GM19438 (cell line): ENCODE results near the gene LAMA4.

ENCODE experiments used
- ATAC-seq: cut with Tn5 transposase; IDR thresholded peaks from one replicate; pipeline ENCODE4 v1.9.1; 2021; ENCODE audit warnings: low read depth; ENCODE audit not compliant: unreplicated experiment

The LAMA4 gene

DNA sequence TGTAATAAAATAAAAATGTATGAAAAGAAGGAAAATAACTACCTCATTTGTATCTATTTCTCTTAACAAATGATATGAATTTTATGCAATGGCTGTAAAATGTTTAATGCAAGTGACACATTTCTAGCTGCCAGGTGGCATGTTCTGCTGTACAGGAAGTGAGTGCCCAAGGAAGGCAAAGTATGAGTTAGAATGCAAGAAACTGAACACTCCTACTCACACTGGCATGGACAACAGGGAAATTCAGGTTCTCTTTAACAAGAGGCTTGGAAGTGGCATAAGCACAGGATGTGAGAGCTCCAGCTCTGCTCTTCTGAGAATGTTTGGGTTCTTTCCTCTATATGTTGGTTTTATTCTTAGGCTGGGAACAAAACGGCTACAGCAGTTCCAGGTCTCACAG is 20.4 kb upstream of the LAMA4 start:
- ATAC-seq = no peak

DNA sequence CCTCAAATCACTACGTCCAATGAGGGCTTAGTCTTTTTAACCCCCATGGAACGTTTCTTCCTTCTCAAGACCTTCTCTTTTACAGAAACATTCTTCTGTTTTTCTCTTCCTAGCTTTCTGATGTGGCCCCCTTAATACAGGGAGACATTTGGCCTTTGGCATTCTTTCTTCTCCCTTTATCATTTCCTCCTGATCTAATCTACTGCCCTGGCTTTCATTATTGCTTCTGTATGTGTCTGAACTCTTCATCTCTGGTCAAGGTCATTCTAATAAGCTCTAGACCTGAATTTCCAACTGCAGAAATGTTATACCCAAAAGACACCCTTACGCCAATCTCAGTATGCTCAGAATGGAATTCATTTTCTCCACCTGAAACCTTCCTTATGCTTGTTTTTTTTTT is 18.4 kb upstream of the LAMA4 start:
- ATAC-seq = no peak

DNA sequence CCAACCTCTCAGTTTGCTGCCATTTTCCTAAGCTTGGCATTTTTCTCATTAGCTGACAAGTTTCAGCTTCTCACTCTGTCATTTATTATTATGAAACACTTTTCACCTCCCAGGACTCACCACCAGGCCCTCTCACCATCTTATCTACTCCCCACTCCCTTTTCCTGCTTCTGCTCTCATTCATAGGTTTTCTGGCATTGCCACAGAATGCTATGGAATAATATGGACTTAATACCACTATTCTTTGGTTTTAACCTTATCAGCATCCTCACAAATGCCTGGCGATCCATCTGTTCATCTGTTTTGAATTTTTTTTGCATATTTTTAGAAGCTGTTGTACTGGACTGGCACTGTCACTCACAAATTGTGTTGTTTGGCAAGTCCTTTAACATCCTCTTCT is 16.4 kb upstream of the LAMA4 start:
- no peak for ATAC-seq

DNA sequence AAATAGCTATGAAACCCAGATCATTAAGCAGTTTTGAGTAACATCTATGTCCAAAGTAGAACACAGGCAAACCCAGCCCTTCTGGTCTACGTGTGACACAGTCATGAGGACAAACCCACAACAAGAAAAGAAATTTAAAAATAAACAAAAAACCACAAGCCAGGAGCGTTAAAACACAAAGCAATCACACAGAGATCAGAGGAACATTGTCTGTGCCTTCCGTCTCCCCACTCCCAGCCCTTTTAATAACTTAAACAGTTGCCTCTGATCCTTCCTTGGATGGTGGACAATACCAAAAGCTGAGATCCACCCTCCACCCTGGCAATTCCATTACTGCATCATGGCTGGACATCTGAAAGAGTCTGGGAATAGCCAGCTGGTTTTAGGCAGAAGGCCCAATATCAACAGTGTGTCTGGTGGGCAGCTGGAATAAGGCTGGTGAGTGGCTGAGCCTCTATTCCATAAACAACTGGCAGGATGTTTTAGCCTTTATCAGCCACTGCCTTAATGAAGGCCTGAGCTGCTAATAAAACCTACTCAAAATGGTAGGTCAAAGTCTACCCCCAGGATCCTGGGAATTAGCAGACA is 15.7 kb upstream of the LAMA4 start:
- ATAC-seq = no peak

DNA sequence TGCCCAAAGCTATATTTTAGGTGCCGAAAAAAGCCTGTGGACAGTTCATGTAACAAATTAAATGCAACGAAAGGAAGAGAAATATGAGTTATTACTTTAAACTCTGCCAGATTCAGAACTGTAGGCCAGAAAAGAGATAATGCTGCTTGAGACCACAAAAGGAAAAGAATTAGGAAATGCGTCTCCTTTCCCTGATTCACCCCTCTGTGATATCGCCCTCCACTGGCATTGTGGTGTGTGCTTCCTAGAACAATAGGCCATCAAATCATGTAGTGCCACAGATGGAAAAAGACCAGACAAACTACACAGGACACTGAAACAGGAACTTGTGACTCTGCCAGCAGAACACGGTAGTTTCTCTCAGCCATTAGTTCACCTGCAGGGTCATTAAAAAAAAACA is 14.7 kb upstream of the LAMA4 start:
- no peak for ATAC-seq

DNA sequence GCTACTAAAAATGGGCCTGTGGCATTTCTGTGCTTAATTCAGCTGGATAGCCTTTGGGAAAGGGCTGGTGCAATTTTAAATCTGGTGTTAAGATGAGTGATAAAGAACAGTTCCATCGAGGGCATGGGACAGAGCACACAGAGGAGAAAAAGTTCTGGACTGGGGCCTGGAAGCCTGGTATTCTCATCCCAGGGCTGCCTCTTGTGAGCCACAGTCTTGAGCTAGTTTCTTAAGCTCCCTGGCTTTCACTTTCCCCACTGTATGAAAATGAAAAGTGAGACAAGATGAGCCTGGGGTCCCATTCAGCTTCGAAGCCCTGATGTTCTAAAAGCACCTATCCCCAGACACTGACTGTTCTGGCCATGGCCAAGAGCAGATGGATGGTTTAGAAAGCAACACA is 14.3 kb upstream of the LAMA4 start:
- ATAC-seq = no peak

DNA sequence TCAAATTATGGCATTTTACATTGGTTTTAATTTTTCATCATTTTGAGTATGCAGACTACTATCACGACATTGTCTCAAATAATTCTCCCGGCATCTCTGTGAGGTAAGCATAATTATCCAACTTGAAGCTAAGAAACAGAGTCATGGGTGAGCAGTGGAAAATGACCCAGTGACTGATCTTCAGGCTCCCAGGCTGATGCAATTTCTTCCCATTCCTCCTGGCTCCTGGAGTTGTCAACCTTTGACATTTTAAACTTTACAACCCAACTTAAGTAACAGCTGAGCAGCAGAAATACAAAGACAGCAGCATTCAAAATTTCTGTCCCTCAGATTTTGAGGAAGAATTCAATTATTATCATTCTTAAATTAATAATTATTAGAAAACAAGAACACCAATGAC is 13.7 kb upstream of the LAMA4 start:
- no peak for ATAC-seq

DNA sequence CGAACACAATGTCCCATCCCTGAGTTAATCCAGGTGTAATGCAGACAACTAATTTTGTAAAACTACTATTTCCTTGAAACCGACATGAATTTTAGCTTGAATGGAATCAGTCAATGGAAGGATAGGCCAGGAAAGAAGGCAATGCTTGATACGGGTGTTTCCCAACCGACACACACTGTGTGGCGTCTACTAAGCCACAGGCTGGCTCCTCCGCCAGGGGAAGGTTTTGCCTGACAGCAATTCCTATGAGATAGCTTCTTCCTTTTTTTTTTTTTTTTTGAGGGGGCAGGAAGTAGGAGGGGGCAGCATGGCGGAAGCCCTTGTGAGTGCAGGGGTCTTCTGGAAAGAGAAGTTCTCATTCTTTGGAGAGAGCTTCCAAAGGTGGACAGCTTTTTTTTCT is 12.0 kb upstream of the LAMA4 start:
- ATAC-seq = no peak

DNA sequence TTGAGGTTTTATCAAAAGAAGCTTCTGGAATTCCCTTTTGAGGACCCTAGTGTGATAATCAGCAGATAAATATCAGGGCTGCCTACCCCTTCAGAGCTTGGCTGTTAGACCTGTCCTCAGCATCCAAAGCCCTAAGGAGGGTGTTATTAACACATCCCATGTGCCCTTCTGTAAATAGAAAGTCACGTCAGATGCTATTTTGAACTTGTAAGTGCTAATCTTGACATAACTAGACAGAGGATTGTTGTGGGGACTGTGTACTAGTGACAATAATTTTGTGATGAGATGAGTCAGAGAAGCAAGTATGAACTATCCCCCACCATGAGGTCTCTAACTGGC is 4.9 kb upstream of the LAMA4 start:
- no peak for ATAC-seq

DNA sequence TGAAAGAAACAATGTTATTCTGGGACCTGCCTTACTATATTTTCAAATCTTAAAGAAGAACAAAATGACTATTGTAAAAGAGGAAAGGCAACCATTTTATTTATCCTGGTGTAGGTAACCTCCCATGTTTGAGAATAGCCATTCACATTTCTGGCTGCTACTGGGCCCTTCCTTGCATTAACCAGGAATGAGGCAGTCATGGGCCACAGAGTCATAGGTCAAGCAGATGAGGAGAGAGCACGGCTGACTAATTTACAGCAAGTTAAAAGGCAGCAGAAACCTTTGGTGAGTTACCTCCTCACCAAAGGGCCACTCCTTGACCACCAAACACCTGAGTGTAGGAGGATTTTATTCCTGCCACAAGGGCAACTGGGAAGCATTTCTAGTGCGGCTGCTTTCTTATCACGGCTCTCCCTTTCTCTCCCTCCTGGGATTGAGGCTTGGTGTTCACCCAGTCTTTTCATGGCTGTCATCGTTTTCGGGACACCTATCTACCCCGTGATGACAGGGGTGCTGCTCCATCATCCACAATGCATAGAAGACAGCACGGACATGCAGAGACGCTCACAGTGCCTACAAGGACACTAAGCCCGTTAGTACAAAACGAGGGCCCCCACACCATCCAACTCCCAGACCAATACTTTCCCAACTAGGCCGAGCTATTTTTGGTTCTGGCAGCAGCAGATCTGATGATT is 4.4 kb upstream of the LAMA4 start:
- ATAC-seq = no peak

DNA sequence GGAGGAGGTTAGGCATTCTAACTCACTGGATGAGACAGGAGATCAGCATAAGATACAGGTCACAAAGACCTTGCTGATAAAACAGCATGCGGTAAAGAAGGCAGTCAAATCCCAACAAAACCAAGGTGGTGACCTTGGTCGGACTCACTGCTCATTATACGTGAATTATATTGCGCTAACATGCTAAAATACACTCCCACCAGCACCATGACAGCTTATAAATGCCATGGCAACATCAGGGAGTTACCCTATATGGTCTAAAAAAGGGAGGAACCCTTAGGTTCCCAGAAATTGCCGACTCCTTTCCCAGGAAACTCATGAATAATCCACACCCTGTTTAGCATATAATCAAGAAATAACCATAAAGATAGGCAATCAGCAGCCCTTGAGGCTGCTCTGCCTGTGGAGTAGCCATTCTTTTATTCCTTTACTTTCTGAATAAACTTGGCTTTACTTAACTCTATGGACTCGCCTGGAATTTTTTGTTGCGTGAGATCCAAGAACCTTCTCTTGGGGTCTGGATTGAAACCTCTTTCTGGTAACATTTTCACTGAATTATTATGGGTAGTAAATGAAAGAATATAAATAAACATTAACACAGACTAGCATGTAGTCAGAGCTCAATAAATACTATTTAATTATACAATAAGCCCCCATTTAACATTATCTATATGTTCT is 3.0 kb upstream of the LAMA4 start:
- no peak for ATAC-seq

DNA sequence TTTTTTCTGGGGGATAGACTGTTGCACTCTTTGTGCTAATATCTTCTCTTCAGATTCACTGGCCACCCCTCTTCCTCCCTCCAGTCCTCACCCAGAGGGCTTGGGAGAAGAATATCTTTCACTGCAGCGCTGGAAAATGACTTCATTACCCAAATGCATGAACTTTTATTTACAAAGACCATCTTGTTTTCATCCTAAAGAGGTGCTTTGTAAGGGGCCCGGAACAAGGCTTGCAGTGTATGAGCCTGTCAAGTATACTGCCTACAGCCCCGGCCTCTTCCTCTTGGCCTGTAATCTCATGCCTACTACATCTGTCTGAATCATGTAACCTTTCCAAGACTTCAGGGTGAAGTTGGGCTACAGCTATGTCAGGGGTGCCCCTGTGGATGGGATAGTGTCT is 554 bp upstream of the LAMA4 start:
- no peak for ATAC-seq

DNA sequence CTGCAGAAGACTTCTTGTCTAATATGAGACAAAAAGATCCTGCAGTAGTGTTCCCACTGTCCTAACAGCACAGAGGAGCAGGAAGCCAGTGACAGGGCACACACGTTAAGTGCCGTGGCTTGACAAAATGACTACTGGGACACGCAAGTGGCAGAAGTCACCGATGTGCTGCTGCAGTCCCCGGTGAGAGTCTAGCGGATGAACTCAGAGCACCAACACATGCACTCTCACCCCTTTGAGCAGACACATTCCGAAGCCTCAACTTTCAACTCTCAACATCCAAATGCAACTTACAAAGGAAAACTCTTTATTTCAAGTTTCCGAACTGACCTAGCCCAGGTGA is 898 bp downstream of the LAMA4 start:
- ATAC-seq = no peak

DNA sequence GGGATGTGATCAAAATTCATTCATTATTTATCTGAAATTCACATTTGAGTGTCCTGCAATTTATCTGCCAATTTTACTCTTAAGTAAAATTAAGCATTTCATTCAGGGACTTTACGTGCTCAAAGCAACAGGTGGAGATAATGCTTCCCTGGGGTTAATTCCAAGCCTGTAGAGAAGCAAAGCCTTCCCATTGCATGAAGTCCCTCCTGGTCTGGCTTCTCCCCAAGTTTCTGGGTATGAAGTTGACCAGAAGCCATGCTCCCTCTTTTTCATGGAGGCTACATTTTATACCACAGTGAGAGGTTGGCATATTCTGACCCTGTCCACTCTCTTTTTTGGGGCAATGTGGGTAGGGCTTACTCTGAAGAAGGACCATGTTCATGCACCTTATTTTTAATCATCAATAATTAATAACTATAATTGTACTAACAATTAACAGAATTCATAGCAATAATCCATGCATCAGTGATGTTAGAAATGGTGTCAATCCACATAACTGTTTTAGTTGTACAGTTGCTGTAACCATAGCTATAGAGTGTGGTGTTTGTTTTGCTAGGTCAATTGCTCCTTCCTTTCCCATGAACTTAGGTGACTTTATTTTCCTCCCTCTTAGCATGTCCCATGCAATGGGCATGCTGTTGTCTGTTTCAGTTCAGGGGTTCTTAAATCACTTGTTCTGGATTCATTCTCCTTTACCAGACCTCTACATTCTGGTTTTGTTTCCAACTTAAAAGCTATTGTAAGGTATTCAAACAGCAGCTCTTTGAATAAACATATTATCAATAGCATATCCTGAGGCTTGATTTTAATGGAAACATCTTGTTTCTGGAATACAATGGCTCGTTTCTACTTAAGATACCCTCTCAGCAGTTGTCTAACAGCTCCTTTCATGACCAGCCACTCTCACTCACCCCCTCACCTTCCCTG is 1.5 kb downstream of the LAMA4 start:
- no peak for ATAC-seq

DNA sequence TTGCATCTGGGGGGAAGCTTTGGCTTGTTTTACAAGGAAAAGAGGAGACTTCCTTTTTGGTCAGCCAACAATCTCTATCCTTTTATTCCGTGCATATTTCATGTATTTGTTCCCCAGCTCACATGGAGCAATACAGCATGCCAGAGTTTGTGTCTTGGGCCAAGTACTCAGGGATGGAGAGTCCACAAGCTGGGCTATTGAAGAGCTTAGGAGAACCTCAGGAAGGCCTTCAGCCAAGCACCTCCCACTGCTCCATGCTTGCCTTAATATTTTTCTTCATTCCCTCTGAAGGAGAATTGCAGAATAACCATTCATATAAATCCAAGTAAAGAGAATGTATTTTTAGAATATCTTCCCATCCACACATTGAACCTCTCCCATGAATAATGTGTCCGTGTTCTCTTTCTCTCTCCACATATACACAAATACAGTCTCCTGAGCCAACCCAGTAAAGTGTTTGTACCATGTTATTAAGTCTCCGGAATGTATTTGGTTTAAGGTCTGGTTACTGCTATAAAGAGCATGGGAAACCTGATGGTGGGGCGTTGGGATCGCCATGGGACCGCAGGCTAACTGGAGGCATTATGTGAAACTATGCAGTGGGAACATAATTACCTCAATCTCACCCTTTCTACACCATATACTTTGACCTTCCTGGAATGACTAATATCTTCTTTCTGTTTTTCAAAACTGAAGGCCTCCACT is 3.0 kb downstream of the LAMA4 start:
- ATAC-seq = no peak

DNA sequence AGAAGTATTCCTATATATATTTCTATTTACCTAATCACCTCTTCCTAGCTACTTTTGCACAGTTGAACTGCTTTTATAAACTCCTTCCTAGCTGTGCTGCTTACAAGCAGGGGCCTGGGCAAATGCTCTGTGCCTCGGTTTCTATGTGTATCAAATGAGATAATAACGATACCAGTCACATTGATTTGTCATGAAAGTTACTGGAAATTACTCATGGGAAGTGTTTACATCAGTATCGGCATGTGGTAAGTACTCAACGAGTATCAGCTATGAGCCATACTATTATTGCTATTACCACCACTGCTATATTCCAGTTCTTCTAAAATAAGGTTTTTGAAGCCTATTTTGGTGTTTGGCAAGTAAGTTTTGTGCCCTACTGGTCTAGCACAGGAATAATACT is 4.9 kb downstream of the LAMA4 start:
- no peak for ATAC-seq

DNA sequence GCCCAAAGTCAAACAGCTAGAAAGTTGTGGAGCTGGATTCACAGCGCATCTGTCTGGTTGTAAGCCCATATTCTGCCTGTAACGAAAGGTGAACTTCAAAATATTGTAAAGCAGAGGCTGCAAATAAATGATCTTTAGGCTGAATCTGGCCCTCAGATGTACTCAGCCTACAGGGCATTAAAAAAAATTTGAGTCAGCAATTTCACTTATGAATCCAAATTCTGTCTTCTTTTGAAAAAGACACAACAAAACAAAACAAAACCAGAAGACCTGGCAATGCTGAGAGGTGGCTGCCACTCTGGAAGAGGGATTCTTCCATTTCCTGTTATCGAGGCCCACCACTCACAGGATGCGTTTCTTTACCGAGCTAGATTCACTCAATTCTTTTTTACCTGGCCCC is 7.1 kb downstream of the LAMA4 start:
- no peak for ATAC-seq

DNA sequence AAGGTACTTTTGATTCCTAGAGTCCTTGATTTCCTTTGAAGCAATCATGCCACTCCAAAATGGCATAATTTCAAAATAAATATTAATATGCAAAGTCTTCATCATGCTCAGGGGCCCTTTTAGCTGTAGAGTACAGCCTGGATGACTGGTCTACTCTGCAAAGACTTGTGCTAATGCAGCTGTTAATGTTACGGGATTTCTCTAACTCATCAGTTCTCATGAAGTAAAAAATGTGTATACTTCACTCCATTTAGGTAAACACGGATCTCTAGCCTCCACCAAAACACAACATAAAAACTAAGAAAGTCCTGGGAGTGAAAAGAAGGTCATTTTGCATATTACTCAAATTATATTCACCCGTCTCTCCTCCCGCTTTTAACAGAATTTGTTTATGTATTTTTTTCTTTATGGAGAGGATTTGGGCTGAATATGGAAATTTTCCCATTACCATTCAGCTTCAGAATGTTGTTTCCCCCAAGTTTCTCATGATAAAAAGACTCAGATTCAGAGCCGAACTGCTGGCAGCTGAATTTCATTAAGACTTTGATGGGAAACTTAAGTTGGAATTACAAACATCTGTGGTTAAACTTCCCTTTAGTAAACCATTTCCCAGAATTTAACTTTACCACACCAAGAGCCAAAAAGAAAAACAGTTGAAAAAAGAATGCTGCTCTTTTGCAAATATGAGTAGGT is 8.7 kb downstream of the LAMA4 start:
- no peak for ATAC-seq

DNA sequence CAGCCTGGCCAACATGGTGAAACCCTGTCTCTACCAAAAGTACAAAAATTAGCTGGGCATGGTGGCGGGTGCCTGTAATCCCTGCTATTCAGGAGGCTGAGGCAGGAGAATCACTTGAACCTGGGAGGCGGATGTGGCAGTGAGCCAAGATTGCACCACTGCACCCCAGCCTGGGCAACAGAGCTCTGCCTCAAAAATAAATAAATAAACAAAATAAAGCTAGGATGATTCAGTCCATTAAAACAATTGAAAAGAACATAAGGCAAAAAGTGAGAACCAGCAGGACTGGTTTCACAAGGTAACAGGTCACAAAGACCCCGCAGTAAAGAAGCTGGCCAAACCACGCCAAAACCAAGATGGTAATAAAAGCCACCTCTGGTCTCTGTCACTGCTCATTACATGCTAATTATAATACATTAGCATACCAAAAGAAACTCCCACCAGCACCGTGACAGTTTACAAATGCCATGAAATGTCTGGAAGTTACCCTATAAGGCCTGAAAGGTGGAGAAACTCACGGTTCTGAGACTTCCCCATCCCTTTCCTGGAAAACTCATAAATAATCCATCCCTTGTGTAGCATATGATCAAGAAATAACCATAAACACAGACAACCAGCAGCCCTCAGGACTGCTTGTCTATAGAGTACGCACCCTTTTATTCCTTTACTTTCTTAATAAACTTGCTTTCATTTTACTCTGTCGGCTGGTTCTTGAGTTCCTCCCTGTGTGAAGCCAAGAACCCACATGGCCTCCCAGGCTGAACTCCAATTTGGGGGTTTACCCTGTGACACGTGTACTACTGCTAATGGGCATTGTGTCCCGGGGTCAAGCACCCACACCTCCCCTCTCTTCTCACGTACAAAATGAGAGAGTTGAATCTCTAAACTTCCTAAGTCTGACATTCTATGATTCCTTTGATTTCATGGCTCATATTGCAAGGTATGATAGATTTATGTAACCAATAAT is 10.2 kb downstream of the LAMA4 start:
- ATAC-seq = no peak
